B cell (primary cell): Measurements from ENCODE around the gene CACNA2D3. TPM values are rescaled to one million over a fixed set of nuclear protein-coding genes. Genes with fewer than 3 reads are reported as not detected.

Source experiments
- ATAC-seq: fragments of 200-7000 bp; cut with Tn5 transposase; one replicate; pipeline ENCODE4 v1.10.0; 2021; ENCODE audit warnings: low read depth, mild to moderate bottlenecking, moderate number of reproducible peaks, moderate library complexity
- CTCF ChIA-PET: fragments of 350-600 bp; sonication (Branson Sonifier 250); formaldehyde crosslinking; loops from one replicate; lab custom pipeline; 2021; ENCODE audit warnings: antibody characterized with exemption, inconsistent platforms; lab: Charles Lee
- POLR2A ChIA-PET: fragments of 350-600 bp; sonication (Branson Sonifier 250); formaldehyde crosslinking; loops from one replicate; lab custom pipeline; 2021; ENCODE audit warnings: antibody characterized with exemption; lab: Charles Lee
- DNase-seq: peaks from one replicate; pipeline ENCODE4 v3.0.0; 2013
- H2AFZ ChIP-seq: 2 replicates; pipeline ENCODE4 v1.6.1; 2012; ENCODE audit warnings: mild to moderate bottlenecking, low read depth, low read length; ENCODE audit not compliant: insufficient read depth, poor library complexity, severe bottlenecking
- H3K27ac ChIP-seq, 2 donors: 1 replicate in 1 of 2; 2 replicates in 1 of 2; pipeline ENCODE4 v1.5.1; 2012 to 2013; ENCODE audit warnings: low read length in 2 of 2, mild to moderate bottlenecking in 2 of 2, moderate library complexity in 1 of 2
- H3K27me3 ChIP-seq, 4 experiments: fragments of 200-600 bp in 1 of 4; sonication (generic) in 1 of 4; replicated peaks in 1 of 4; 1 replicate in 2 of 4; 2 replicates in 2 of 4; pipeline versions ENCODE4 v1.6.1 to v1.7.0; 2013 to 2016; ENCODE audit warnings: low read length in 3 of 4, mild to moderate bottlenecking in 2 of 4, mixed read lengths in 1 of 4, moderate library complexity in 1 of 4; ENCODE audit not compliant: insufficient read depth in 4 of 4, control insufficient read depth in 3 of 4; ENCODE audit errors: control extremely low read depth in 1 of 4
- H3K36me3 ChIP-seq, 2 experiments: replicated peaks in 1 of 2; 1 replicate in 1 of 2; 2 replicates in 1 of 2; pipeline versions ENCODE4 v1.6.1 to v1.7.1; 2013; ENCODE audit warnings: low read length in 1 of 2; ENCODE audit not compliant: insufficient read depth in 2 of 2, control insufficient read depth in 1 of 2; ENCODE audit errors: control extremely low read depth in 1 of 2, extremely low read depth in 1 of 2
- H3K4me1 ChIP-seq, 2 donors: fragments of 200-600 bp in 1 of 2; sonication (generic) in 1 of 2; 1 replicate in 1 of 2; 2 replicates in 1 of 2; pipeline versions ENCODE4 v1.5.1 to v1.6.1; 2013 to 2017; ENCODE audit warnings: low read length in 2 of 2; ENCODE audit not compliant: control insufficient read depth in 2 of 2, insufficient read depth in 2 of 2
- H3K4me2 ChIP-seq: replicated peaks from 2 replicates; pipeline ENCODE3; 2012; ENCODE audit warnings: mild to moderate bottlenecking, low read depth, low read length; ENCODE audit not compliant: poor library complexity, severe bottlenecking
- H3K4me3 ChIP-seq, 5 experiments: fragments of 200-600 bp in 1 of 5; sonication (generic) in 1 of 5; 1 replicate in 3 of 5; 2 replicates in 2 of 5; pipeline versions ENCODE4 v1.5.1 to v1.7.0; 2011 to 2016; ENCODE audit warnings: low read length in 4 of 5, mild to moderate bottlenecking in 4 of 5, low read depth in 2 of 5, control low read depth in 1 of 5, moderate library complexity in 1 of 5; ENCODE audit not compliant: insufficient read depth in 1 of 5; ENCODE audit errors: control extremely low read depth in 1 of 5, extremely low read depth in 1 of 5
- H3K79me2 ChIP-seq: fragments of 200-600 bp; sonication (generic); one replicate; pipeline ENCODE4 v1.6.0; 2016; ENCODE audit warnings: low read length; ENCODE audit not compliant: control insufficient read depth, insufficient read depth
- H3K9ac ChIP-seq: fragments of 200-600 bp; sonication (generic); 2 replicates; pipeline ENCODE4 v1.6.1; 2017; ENCODE audit warnings: mild to moderate bottlenecking, low read length, moderate library complexity
- H3K9me3 ChIP-seq, 3 donors: one replicate each; pipeline versions ENCODE4 v1.6.1 to v1.7.1; 2013; ENCODE audit warnings: low read length in 2 of 3; ENCODE audit not compliant: control insufficient read depth in 2 of 3, insufficient read depth in 1 of 3; ENCODE audit errors: control extremely low read depth in 1 of 3
- H4K20me1 ChIP-seq: 2 replicates; pipeline ENCODE4 v1.6.0; 2012; ENCODE audit warnings: mild to moderate bottlenecking, low read length; ENCODE audit not compliant: insufficient read depth, control insufficient read depth, poor library complexity, severe bottlenecking
- H3K27ac Mint-ChIP-seq: one replicate; pipeline ENCODE4 v1.8.0; 2021; ENCODE audit warnings: mixed read lengths
- H3K27me3 Mint-ChIP-seq: one replicate; pipeline ENCODE4 v1.8.0; 2021; ENCODE audit warnings: mixed read lengths
- H3K4me1 Mint-ChIP-seq: one replicate; pipeline ENCODE4 v1.8.0; 2021; ENCODE audit warnings: mixed read lengths
- H3K4me3 Mint-ChIP-seq: one replicate; pipeline ENCODE4 v1.8.0; 2021; ENCODE audit warnings: mixed read lengths
- H3K9me3 Mint-ChIP-seq: one replicate; pipeline ENCODE4 v1.8.0; 2022; ENCODE audit warnings: mixed read lengths; ENCODE audit not compliant: insufficient read depth
- CTCF ChIP-seq: fragments of 200-600 bp; IDR thresholded peaks from one replicate; pipeline ENCODE4 v1.8.0; 2022; ENCODE audit warnings: antibody characterized with exemption, mild to moderate bottlenecking
- EZH2 ChIP-seq: IDR thresholded peaks from 2 replicates; pipeline ENCODE4 v1.6.1; 2012; ENCODE audit warnings: borderline replicate concordance, low read depth, mild to moderate bottlenecking, moderate library complexity, low read length; ENCODE audit not compliant: insufficient read depth, poor library complexity, severe bottlenecking
- WGBS: methylation state at CpG from one replicate; pipeline ENCODE4 v1.1.5; 2013; ENCODE audit warnings: missing lambda C conversion rate; ENCODE audit not compliant: insufficient coverage; 5-methylcytosine and 5-hydroxymethylcytosine counted together
- intact Hi-C: fragments of 100-400 bp; cut with micrococcal nuclease; formaldehyde crosslinking; loops from one replicate; pipeline ENCODE4 v1.10.0; 2022
- polyA plus RNA-seq: library from polyadenylated mRNA; depleted of rRNA; stranded (reverse); fragments of >200 nt; gene quantifications from 2 replicates; pipeline ENCODE4 v1.2.3, GENCODE V29; 2012
- total RNA-seq, 2 donors: library from RNA; stranded (reverse); fragments of 120-200 nt in 1 of 2; gene quantifications; 1 replicate in 1 of 2; 2 replicates in 1 of 2; pipeline versions ENCODE4 v1.2.3 to v1.2.4, GENCODE V29; 2013 to 2022

Gene CACNA2D3
- total and polyA plus RNA-seq, 2 donors (not counting 1 experiment from before 2014, with no cell fraction given), result not detected

GRCh38 chr3:54360320-54360719, 238.0 kb downstream of the CACNA2D3 start:
- Mint-ChIP-seq H3K27ac (no peak overlapping the region), H3K4me1 (no peaks in the 10 kb centered on the region), H3K4me3 (no peak overlapping the region), H3K27me3 (no peaks in the 10 kb centered on the region), H3K9me3 (peaks cover 1% of the 10 kb centered on the region)
- Histone ChIP-seq H3K9me3 (no peaks in the 10 kb centered on the region), H3K27ac (no peak overlapping the region), H3K4me3 (no peak overlapping the region), H3K36me3 (no peaks in the 10 kb centered on the region), H3K27me3 (no peaks in the 10 kb centered on the region), H3K4me2 (no peak overlapping the region), H3K9ac (no peak overlapping the region), H4K20me1 (no peaks in the 10 kb centered on the region), H3K4me1 (no peaks in the 10 kb centered on the region), H3K79me2 (no peaks in the 10 kb centered on the region), H2AFZ (no peak overlapping the region)
- intact Hi-C loops, result no loop called here
- POLR2A ChIA-PET, result no interaction called here
- CTCF ChIA-PET, result no interaction called here
- TF ChIP-seq EZH2 (no peak), CTCF (no peak)
- no peak for DNase-seq
- 82% methylated on average over 3 of the region's 3 CpGs for WGBS
- no peak for ATAC-seq

- Mint-ChIP-seq H3K9me3 (peaks cover 1% of the 10 kb centered on the region), H3K27ac (no peak overlapping the region), H3K27me3 (no peaks in the 10 kb centered on the region), H3K4me1 (no peaks in the 10 kb centered on the region), H3K4me3 (no peak overlapping the region)
- Histone ChIP-seq H3K4me1 (no peaks in the 10 kb centered on the region), H2AFZ (no peak overlapping the region), H4K20me1 (no peaks in the 10 kb centered on the region), H3K9me3 (no peaks in the 10 kb centered on the region), H3K27me3 (no peaks in the 10 kb centered on the region), H3K4me2 (no peak overlapping the region), H3K79me2 (no peaks in the 10 kb centered on the region), H3K9ac (no peak overlapping the region), H3K4me3 (no peak overlapping the region), H3K27ac (no peak overlapping the region), H3K36me3 (no peaks in the 10 kb centered on the region)
- intact Hi-C loops, result no loop called here
- WGBS, result 88% methylated on average over 1 of the region's 7 CpGs
- POLR2A ChIA-PET, result no interaction called here
- TF ChIP-seq CTCF (no peak), EZH2 (no peak)
- ATAC-seq (no peak), DNase-seq (no peak)
- CTCF ChIA-PET, result no interaction called here
Measured at GRCh38 chr3:54361746-54362283, 239.5 kb downstream of the CACNA2D3 start.
